GM19193 (cell line): Measurements from ENCODE around the gene SNCAIP.

Source experiments
- POLR2A ChIP-seq: IDR thresholded peaks from 4 replicates; pipeline ENCODE4 v1.6.1; 2011; ENCODE audit not compliant: insufficient read depth, insufficient read length; ENCODE audit errors: extremely low read depth

The SNCAIP gene

GRCh38 chr5:122445070-122445469, 133.0 kb downstream of the SNCAIP start:
- no peak for TF ChIP-seq POLR2A

GRCh38 chr5:122447072-122447471, 135.0 kb downstream of the SNCAIP start:
- no peak for TF ChIP-seq POLR2A

GRCh38 chr5:122447879-122448278, 135.8 kb downstream of the SNCAIP start:
- no peak for TF ChIP-seq POLR2A

GRCh38 chr5:122454541-122454940, 142.5 kb downstream of the SNCAIP start:
- TF ChIP-seq POLR2A, result no peak

- no peak for TF ChIP-seq POLR2A
These were observed 143.9 kb downstream of the SNCAIP start for GRCh38 chr5:122455939-122456338.

- no peak for TF ChIP-seq POLR2A
These were observed 145.3 kb downstream of the SNCAIP start for GRCh38 chr5:122457178-122457826.

- no peak for TF ChIP-seq POLR2A
These were observed 146.3 kb downstream of the SNCAIP start for GRCh38 chr5:122458278-122458872.

- no peak for TF ChIP-seq POLR2A
These were observed 150.4 kb downstream of the SNCAIP start for GRCh38 chr5:122462486-122462885.

- TF ChIP-seq POLR2A, result no peak
These were observed 151.2 kb downstream of the SNCAIP start for GRCh38 chr5:122463221-122463620.

- no peak for TF ChIP-seq POLR2A
These were observed 152.2 kb downstream of the SNCAIP start for GRCh38 chr5:122464191-122464590.

GRCh38 chr5:122465031-122465577, 153.1 kb downstream of the SNCAIP start:
- TF ChIP-seq POLR2A, result no peak

- TF ChIP-seq POLR2A, result no peak
These were observed 154.0 kb downstream of the SNCAIP start for GRCh38 chr5:122465994-122466393.

- no peak for TF ChIP-seq POLR2A
These were observed 156.5 kb downstream of the SNCAIP start for GRCh38 chr5:122468351-122469116.

- TF ChIP-seq POLR2A, result no peak
These were observed 157.4 kb downstream of the SNCAIP start for GRCh38 chr5:122469384-122469919.

- TF ChIP-seq POLR2A, result no peak
These were observed 158.3 kb downstream of the SNCAIP start for GRCh38 chr5:122470365-122470764.
